Measurements from ENCODE around the gene PLA2G4D. TPM values are rescaled to one million over a fixed set of nuclear protein-coding genes. Genes with fewer than 3 reads are reported as not detected.
A peak's percentile ranks its signal among the peaks of the same experiment; 100 is the strongest.
"Not testable (repeated sequence)": the region's sequence is repeated elsewhere in the genome, so short reads cannot be mapped to it uniquely, and the experiment has no call there.

PLA2G4D gene
- total RNA-seq, 1 donor from 2014 or later: not detected

- no peak overlapping the region for H3K27ac Mint-ChIP-seq
- POLR2A ChIA-PET: no interaction called here
- H3K36me3 Mint-ChIP-seq (ENCODE audit: low read depth): no peaks in the 10 kb centered on the region
- TF ChIP-seq CTCF (IDR thresholded peaks at IDR 0.05): no peak
- intact Hi-C loops (cut with micrococcal nuclease): no loop called here
- no peaks in the 10 kb centered on the region for H3K9me3 Mint-ChIP-seq
- ATAC-seq (ENCODE audit: low read depth): no peak
- H3K4me3 Mint-ChIP-seq: no peak overlapping the region
- CTCF ChIA-PET: no interaction called here
- no peaks in the 10 kb centered on the region for H3K4me1 Mint-ChIP-seq
- no peak for DNase-seq
- H3K27me3 Mint-ChIP-seq: peaks cover 11% of the 10 kb centered on the region
Observed at GRCh38 chr15:42101861-42102260, 7.5 kb upstream of the PLA2G4D start.

GRCh38 chr15:42100021-42100800, 5.8 kb upstream of the PLA2G4D start:
- Mint-ChIP-seq H3K4me1 (no peaks in the 10 kb centered on the region), H3K36me3 (ENCODE audit: low read depth) (no peaks in the 10 kb centered on the region), H3K27me3 (peaks cover 11% of the 10 kb centered on the region), H3K9me3 (no peaks in the 10 kb centered on the region), H3K4me3 (no peak overlapping the region), H3K27ac (no peak overlapping the region)
- intact Hi-C loops (cut with micrococcal nuclease): no loop called here
- ChIA-PET CTCF (no interaction called here), POLR2A (no interaction called here)
- ATAC-seq (ENCODE audit: low read depth) (no peak), DNase-seq (no peak)
- no peak for TF ChIP-seq CTCF (IDR thresholded peaks at IDR 0.05)

- ATAC-seq (ENCODE audit: low read depth): no peak
- CTCF ChIA-PET: interaction anchor here (1.6 kb wide), 1 partner anchor 12 kb away, joined by 5 read pairs; no protein-coding TSS in a partner anchor
- TF ChIP-seq CTCF (IDR thresholded peaks at IDR 0.05): no peak
- H3K4me1 Mint-ChIP-seq: no peaks in the 10 kb centered on the region
- intact Hi-C loops (cut with micrococcal nuclease): no loop called here
- POLR2A ChIA-PET: no interaction called here
- H3K27me3 Mint-ChIP-seq: peaks cover 13% of the 10 kb centered on the region
- no peak overlapping the region for H3K27ac Mint-ChIP-seq
- no peak overlapping the region for H3K4me3 Mint-ChIP-seq
- no peaks in the 10 kb centered on the region for H3K36me3 Mint-ChIP-seq (ENCODE audit: low read depth)
- no peaks in the 10 kb centered on the region for H3K9me3 Mint-ChIP-seq
- no peak for DNase-seq
Observed at GRCh38 chr15:42097018-42097417, 2.7 kb upstream of the PLA2G4D start.

GRCh38 chr15:42093966-42094365, 396 bp downstream of the PLA2G4D start:
- H3K9me3 Mint-ChIP-seq: no peaks in the 10 kb centered on the region
- ChIA-PET POLR2A (no interaction called here), CTCF (interaction anchor here (1.1 kb wide), 1 partner anchor 10 kb away, joined by 4 read pairs; no protein-coding TSS in a partner anchor)
- no peak for ATAC-seq (ENCODE audit: low read depth)
- no peaks in the 10 kb centered on the region for H3K4me1 Mint-ChIP-seq
- DNase-seq: no peak
- no peak overlapping the region for H3K4me3 Mint-ChIP-seq
- no peaks in the 10 kb centered on the region for H3K36me3 Mint-ChIP-seq (ENCODE audit: low read depth)
- no peak for TF ChIP-seq CTCF (IDR thresholded peaks at IDR 0.05)
- no peak overlapping the region for H3K27ac Mint-ChIP-seq
- intact Hi-C loops (cut with micrococcal nuclease): no loop called here
- peaks cover 16% of the 10 kb centered on the region for H3K27me3 Mint-ChIP-seq

GRCh38 chr15:42092398-42093318, 1.7 kb downstream of the PLA2G4D start:
- ATAC-seq (ENCODE audit: low read depth) (peak; percentile 25), DNase-seq (no peak)
- no peak for TF ChIP-seq CTCF (IDR thresholded peaks at IDR 0.05)
- ChIA-PET CTCF (no interaction called here), POLR2A (interaction anchor here (0.5 kb wide), 1 partner anchor 182 kb away, joined by 3 read pairs; no protein-coding TSS in a partner anchor)
- peaks cover 17% of the 10 kb centered on the region for H3K27me3 Mint-ChIP-seq
- H3K4me3 Mint-ChIP-seq: no peak overlapping the region
- intact Hi-C loops (cut with micrococcal nuclease): no loop called here
- no peaks in the 10 kb centered on the region for H3K9me3 Mint-ChIP-seq
- no peaks in the 10 kb centered on the region for H3K4me1 Mint-ChIP-seq
- H3K36me3 Mint-ChIP-seq (ENCODE audit: low read depth): no peaks in the 10 kb centered on the region
- H3K27ac Mint-ChIP-seq: no peak overlapping the region

GRCh38 chr15:42091753-42092397, 2.5 kb downstream of the PLA2G4D start:
- H3K9me3 Mint-ChIP-seq; H3K27ac Mint-ChIP-seq; intact Hi-C loops (cut with micrococcal nuclease); H3K4me1 Mint-ChIP-seq; H3K4me3 Mint-ChIP-seq; ATAC-seq (ENCODE audit: low read depth); H3K36me3 Mint-ChIP-seq (ENCODE audit: low read depth); DNase-seq; CTCF ChIA-PET: not testable (repeated sequence)
- POLR2A ChIA-PET: interaction anchor here (0.5 kb wide), 1 partner anchor 182 kb away, joined by 3 read pairs; no protein-coding TSS in a partner anchor
- H3K27me3 Mint-ChIP-seq: peaks cover 11% of the 10 kb centered on the region

Measured in activated B cell treated with CpG ODN at 0.5 μM for 24 hours (primary cell).